ENCODE data around the gene PRSS8.
"Not testable (repeated sequence)": the region's sequence is repeated elsewhere in the genome, so short reads cannot be mapped to it uniquely, and the experiment has no call there.

The PRSS8 gene

DNA sequence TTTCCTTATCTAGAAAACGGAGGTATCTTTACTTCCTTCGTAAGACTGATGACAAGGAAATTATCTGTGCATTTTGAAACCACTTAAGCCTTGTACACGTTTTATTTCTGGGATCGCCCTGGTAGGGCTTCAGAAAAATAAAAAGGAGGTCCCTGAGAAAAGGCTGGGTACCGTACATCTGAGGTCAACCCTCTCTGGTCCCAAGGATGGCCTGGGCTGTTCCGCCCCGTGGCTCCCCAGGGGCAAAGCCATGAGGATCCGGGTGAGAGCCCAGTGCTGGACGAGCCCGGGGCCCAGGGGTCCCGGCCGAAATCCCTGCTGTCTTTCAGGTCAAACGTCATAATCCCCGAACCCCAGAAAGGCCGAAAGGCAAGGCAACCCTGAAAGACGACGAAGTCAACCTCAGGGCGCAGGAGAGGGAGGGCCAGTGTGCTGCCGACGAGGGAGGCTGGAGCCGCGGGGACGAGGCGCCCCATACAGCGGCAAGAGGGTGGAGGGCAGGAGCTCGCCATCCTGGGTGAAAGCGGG lies 43.8 kb upstream of the PRSS8 start:
- TF ChIP-seq CTCF (IDR thresholded peaks at IDR 0.05; ENCODE audit: low read depth, low read length) = no peak
- H3K4me3 ChIP-seq (ENCODE audit: low read depth, low read length) = peak overlapping the region; percentile 95

- no peak overlapping the region for H3K4me3 ChIP-seq (ENCODE audit: low read depth, low read length)
- no peak for TF ChIP-seq CTCF (IDR thresholded peaks at IDR 0.05; ENCODE audit: low read depth, low read length)
Measured at GRCh38 chr16:31177136-31177535, 41.6 kb upstream of the PRSS8 start.

DNA sequence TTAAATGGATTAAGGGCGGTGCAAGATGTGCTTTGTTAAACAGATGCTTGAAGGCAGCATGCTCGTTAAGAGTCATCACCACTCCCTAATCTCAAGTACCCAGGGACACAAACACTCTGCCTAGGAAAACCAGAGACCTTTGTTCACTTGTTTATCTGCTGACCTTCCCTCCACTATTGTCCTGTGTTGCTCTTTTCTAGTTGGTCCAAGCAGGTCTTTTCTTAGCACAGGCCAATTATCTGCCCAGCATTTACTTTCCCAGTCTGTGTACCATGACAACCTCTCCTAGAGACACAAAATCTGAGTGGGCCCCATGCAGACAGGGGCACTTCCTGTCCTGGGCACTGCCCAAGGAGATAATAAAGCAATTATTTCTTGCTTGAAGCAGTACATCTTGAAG lies 34.5 kb upstream of the PRSS8 start:
- H3K4me3 ChIP-seq (ENCODE audit: low read depth, low read length) = not testable (repeated sequence)

GRCh38 chr16:31168848-31169247 lies 33.3 kb upstream of the PRSS8 start:
- H3K4me3 ChIP-seq (ENCODE audit: low read depth, low read length) = no peak overlapping the region

DNA sequence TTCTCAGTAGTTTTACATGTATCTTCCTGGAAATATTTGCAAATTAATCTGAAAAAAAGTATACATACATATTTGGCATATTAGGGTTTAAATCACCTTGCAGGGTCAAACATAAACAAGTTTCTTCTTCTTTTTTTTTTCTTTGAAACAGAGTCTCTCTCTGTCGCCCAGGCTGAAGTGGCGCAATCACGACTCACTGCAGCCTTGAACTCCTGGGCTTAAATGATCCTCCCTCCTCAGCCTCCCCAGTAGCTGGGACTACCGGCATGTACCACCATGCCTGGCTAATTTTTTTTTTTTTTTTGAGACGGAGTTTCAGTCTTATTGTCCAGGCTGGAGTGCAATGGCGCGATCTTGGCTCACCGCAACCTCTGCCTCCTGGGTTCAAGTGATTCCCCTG lies 31.8 kb upstream of the PRSS8 start:
- no peak for TF ChIP-seq CTCF (IDR thresholded peaks at IDR 0.05; ENCODE audit: low read depth, low read length)
- no peak overlapping the region for H3K4me3 ChIP-seq (ENCODE audit: low read depth, low read length)

More at GRCh38 chr16:31168848-31169247, 33.3 kb upstream of the PRSS8 start:
- TF ChIP-seq CTCF (IDR thresholded peaks at IDR 0.05; ENCODE audit: low read depth, low read length) = no peak

GRCh38 chr16:31157136-31157535 lies 21.6 kb upstream of the PRSS8 start:
- TF ChIP-seq CTCF (IDR thresholded peaks at IDR 0.05; ENCODE audit: low read depth, low read length) = no peak
- H3K4me3 ChIP-seq (ENCODE audit: low read depth, low read length) = no peak overlapping the region

GRCh38 chr16:31150976-31151375 lies 15.4 kb upstream of the PRSS8 start:
- not testable (repeated sequence) for H3K4me3 ChIP-seq (ENCODE audit: low read depth, low read length)

DNA sequence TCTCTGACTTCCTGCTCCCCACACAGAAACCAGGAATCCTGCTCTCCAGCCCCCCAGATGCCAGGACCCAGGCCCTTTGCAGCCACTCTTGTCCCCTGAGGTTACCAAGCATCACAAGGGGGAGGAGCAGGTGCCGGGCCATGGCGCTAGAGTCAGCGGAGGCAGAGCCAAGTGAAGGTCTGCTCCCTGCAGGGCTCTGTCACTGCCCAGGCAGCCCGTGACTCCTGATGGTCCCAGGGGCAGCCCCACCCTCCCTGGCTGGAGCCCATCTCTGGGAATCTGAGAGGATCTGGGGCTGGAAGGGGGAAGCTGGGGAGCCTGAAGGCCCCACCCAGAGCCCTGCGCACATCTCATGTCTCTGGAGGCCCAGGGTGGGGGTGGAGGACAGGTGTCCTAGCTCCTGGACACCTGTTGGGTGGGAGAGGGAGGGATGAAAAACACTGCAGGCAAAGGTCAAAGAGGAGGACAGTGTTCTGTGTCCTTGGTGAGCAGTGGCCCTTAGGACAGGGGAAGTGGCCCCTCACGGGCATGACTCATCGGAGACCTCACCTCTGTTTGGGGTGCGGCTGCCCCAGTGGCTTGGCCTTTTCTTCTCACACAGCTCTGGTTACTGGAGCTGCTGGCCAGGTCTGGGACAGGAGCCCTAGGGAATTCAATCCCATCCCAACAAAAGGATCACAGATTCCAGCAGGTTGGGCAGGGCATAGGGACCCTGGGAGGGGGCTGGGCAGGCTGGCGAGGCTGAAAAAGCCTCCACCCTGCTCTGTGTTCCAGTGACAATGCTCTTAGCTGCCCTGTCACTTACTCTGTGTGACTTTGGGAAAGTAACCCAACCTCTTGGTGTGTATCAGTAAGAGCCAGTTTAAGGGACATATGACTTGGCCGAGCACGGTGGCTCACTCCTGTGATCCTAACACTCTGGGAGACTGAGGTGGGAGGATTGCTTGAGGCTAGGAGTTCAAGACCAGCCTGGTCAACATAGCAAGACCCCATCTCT lies 14.7 kb upstream of the PRSS8 start, which contains the start of gene PRSS36:
Gene PRSS36, minus strand, starts transcription at position 173 of the 997 bp plus-strand sequence. Its CDS starts 31 bp downstream, at position 142.
- H3K4me3 ChIP-seq (ENCODE audit: low read depth, low read length) = no peak within 1 kb of the TSS
- TF ChIP-seq CTCF (IDR thresholded peaks at IDR 0.05; ENCODE audit: low read depth, low read length) = no peak

Data from WI38 (cell line).